GM12874 (cell line): ENCODE data around the gene CEP57.

ENCODE experiments used
- TF ChIP-seq, protein P1 (sequence below): IDR thresholded peaks from 2 replicates; pipeline ENCODE4 v1.5.1; 2011; ENCODE audit warnings: low read depth, mild to moderate bottlenecking, control low read depth, low read length, moderate library complexity; ENCODE audit not compliant: insufficient read depth

The CEP57 gene

DNA sequence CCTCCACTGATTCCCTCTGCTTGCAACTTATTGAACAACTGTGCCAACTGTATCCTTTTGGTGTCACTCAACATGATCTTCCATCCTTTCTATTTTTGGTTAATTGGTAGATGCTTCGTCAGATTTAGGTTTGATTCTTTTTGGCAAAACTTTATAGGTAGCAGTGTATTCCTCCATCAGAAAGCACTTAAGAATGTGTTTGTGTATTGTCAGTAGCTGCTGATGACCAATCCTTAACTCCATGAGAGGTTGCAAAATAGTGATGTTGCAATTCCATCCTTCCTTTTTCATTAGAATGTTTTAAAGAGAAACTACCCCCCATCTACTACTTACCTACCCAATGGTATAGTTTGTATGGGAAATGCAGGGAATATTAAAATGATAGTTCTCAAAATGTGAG, 22.8 kb upstream of the CEP57 start:
- TF ChIP-seq, protein P1, sequence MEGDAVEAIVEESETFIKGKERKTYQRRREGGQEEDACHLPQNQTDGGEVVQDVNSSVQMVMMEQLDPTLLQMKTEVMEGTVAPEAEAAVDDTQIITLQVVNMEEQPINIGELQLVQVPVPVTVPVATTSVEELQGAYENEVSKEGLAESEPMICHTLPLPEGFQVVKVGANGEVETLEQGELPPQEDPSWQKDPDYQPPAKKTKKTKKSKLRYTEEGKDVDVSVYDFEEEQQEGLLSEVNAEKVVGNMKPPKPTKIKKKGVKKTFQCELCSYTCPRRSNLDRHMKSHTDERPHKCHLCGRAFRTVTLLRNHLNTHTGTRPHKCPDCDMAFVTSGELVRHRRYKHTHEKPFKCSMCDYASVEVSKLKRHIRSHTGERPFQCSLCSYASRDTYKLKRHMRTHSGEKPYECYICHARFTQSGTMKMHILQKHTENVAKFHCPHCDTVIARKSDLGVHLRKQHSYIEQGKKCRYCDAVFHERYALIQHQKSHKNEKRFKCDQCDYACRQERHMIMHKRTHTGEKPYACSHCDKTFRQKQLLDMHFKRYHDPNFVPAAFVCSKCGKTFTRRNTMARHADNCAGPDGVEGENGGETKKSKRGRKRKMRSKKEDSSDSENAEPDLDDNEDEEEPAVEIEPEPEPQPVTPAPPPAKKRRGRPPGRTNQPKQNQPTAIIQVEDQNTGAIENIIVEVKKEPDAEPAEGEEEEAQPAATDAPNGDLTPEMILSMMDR: no peak

DNA sequence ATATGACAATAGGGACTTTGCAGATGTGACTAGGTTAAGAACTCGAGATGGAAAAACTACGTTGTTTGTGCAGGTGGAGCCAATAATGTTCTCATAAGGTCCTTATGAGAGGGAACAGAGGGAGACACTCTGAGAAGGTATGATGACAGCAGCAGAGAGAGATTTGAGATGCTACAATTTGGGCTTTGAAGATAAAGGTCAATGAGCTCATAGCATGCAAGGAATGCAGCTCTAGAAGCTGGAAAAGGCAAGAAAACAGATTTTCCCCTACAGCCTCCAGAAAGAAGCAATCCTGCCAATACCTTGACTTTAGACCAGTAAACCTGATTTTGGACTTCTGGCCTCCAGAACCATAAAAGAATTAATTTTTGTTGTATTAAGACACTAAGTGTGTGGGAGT, 21.8 kb upstream of the CEP57 start:
- TF ChIP-seq, protein P1: no peak

DNA sequence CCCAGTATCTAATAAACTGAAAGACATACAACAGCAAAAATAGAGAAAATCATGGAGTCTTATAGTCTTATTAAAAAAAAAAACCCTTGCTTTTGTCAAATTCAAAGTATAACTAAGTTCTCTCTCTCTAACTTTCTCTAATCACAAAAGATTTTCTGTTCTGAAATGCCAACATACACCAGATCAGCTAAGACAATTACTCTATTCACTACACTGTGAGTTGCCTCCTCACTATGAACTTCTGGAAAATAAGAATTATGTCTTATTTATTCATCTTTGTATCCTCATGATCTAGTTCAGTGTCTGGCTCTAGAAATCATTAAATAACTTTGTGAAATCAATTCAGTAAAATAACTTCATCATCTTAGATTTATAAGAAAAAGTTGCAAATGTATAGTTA, 13.4 kb upstream of the CEP57 start:
- TF ChIP-seq, protein P1: no peak

DNA sequence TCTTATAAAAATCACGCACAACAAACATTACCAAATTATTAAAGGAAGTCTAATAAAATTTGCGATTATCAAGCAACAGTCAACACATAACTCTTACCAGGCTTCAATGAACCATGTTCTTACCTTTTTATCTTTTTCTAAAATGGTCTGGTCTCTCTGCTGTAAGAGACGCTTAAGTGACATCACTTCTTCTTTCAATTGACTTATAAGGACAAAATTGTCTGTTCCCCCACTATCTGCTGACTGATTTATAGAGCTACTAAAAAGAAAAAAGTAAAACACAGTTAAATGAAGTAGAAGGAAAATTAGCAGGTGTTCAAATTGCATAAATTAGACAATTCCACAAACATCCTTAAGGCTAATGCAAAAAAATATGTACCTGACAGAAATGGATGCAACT, 11.6 kb upstream of the CEP57 start:
- TF ChIP-seq, protein P1: no peak

DNA sequence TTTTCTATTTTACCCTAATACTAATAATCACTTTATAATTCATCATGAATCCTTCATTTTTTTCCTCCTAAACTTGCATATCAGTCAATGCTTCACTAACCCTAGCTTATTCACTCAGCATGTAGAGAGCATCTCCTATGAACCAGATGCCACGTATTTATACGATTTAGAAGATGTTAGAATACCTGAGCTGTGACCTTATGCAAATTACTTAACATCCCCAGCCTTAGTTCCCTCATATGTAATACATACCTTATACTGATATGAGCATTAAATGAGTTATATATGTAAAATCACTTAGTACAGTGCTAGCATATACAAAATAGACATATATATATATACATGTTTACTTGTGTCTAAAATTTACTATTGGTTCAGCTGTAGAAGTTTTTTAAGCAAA, 9.8 kb upstream of the CEP57 start:
- TF ChIP-seq, protein P1: no peak

DNA sequence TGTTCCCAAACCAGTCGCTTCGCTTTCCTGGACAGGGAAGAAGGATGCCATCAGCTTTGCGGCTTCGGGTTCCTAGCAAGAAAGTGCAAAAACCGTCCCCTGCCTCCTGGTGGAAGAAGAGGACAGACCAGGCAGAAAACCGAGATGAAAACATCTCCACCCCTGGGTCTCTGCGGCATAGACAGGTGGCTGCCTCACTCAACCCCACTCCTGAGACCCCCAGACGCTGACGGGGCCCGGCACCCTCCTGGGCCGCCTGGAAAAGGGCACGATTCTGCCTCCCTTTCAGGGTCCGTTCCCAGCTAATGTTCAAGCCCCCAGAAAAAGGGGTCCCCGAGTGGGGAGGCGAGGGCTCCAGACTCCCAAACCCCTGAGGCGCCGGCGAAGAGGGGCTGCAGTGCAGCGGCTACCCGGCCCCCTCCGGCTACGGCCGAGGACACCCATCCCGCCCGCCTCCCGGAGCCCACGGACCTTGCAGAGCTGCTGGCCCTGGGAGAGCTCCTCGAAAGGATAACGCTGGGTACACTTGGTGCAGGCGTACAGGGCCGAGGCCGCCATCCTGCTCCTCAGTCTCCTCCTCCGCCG, 1.3 kb upstream of the CEP57 start:
- TF ChIP-seq, protein P1: 0 out of 2 replicates have a peak, but pooled peaks have one; percentile 3

DNA sequence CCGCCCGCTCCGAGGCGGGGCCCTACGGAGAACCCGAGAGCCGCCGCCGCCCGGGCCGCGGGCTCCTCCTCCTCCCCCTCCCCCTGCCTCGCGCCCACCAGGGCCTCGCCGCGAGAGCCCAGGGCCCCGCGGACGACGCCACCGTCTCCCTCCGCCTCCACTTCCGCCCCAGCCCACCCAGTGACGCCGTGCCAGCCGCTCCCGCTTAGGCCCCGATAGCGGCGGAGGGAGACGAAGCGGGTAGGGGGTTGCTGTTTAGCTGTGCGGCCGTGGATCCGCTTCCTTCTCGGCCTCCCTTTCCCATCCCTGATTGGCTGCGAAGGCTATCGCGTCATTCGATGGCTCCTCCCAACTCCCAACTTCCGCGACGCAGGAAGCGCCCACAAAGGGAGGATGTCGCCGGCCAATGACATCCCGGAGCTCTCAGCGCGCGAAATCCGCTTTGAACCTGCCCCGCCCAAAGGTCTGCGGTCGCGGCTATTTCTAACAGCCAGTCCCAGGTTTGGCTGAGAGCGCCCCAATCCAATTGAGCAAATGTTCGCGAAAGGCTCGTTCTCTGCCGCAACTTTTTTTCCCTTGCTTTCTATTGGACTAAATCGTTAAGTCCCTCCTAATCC, 684 bp upstream of the CEP57 start, which contains the start of gene FAM76B:
TSS of gene FAM76B (minus strand) at position 277 of the 617 bp plus-strand sequence. CDS start 304 bp downstream, outside the sequence.
- TF ChIP-seq, protein P1: no peak
